ENCODE measurements around the gene SH3BP4. TPM values are rescaled to one million over a fixed set of nuclear protein-coding genes. Genes with fewer than 3 reads are reported as not detected.

Gene SH3BP4
- total and polyA plus RNA-seq, 10 of the 15 experiments (the other 5 are each of a cell fraction or from before 2014, with no cell fraction given) = 0.03 to 0.36 TPM; not detected in 8

DNA sequence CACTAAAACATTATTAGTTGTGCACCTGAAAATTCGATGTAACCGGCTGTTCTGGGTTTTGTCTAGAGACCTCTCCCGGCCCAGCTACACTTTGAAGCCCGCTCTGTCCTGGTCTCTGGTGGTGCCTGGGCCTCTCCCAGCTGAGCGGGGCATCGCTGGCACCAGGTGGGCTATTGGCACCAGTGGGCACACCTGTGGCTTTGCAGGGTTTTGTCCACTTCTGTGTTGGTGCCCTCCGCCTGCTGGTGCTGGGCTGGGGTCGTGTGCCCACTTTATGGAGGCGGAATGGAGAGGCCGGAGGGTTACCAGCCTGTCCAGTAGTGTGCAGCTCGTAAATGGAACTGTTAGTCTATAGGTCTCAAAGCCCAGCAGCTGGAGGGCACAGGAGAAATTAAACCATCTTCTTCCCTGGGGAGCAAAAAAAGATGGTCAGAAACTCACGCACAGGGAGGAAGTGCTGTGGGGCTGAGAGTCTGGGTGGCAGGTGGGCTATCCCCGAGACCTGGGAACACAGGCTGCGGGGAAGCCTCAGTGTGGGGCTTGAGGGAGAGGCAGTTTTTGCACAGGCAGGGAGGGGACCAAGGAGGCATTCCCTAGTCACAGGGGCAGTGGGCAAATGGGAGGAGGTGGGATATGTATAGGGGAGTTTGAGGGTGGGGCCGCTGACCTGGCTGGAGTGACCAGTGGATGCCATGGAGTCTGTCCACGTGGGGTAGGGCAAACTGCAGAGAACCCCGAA is 30.4 kb downstream of the SH3BP4 start:
- no peak for DNase-seq (ENCODE audit: low read depth, low spot score)
- Histone ChIP-seq H3K4me1 (ENCODE audit: control insufficient read depth, insufficient read depth, low read length) (no peaks in the 10 kb centered on the region), H4K20me1 (ENCODE audit: control insufficient read depth, insufficient read depth) (no peaks in the 10 kb centered on the region), H3K9ac (ENCODE audit: control insufficient read depth, insufficient read depth, low read length) (no peak overlapping the region), H3K27me3 (replicated peaks in 1 of 2; ENCODE audit: control insufficient read depth in 2 of 2, insufficient read depth in 2 of 2, low read length in 1 of 2) (no peaks in the 10 kb centered on the region), H3K4me3 (no peak overlapping the region), H3K9me3 (replicated peaks; ENCODE audit: control insufficient read depth, insufficient read depth, low read length) (no peaks in the 10 kb centered on the region), H2AFZ (ENCODE audit: control insufficient read depth, low read depth, low read length) (no peak overlapping the region), H3K79me2 (ENCODE audit: control insufficient read depth, insufficient read depth, low read length) (no peaks in the 10 kb centered on the region), H3K27ac (ENCODE audit: control insufficient read depth, insufficient read depth) (no peak overlapping the region), H3K36me3 (ENCODE audit: control insufficient read depth in 2 of 2, insufficient read depth in 2 of 2, low read length in 1 of 2) (no peaks in the 10 kb centered on the region), H3K4me2 (ENCODE audit: control insufficient read depth, insufficient read depth) (no peak overlapping the region)
- ChIA-PET POLR2A (no interaction called here), SMC1A (ENCODE audit: uncharacterized antibody, unreplicated experiment) (no interaction called here), CTCF (no interaction called here), RAD21 (ENCODE audit: unreplicated experiment) (no interaction called here)
- no TSS peak for BruUV-seq (replicated peaks)
- 27% methylated on average over 17 of the region's 17 CpGs for WGBS (ENCODE audit: insufficient coverage, insufficient replicate concordance, low lambda C conversion rate, missing lambda C conversion rate)
- in situ Hi-C loops (cut with MboI) = no loop called here
- FAIRE-seq = no peak
- intact Hi-C loops (cut with micrococcal nuclease; ENCODE audit: unreplicated experiment) = no loop called here
- no peak for ATAC-seq
- TF ChIP-seq MEF2B (IDR thresholded peaks at IDR 0.05; ENCODE audit: partially characterized antibody, poor library complexity, severe bottlenecking) (no peak), FOXM1 (IDR thresholded peaks at IDR 0.05; ENCODE audit: low read depth, low read length) (no peak), ELK1 (IDR thresholded peaks at IDR 0.05; ENCODE audit: low read depth, low read length) (no peak), HDAC2 (IDR thresholded peaks at IDR 0.05) (no peak), POU2F2 (IDR thresholded peaks at IDR 0.05; ENCODE audit: borderline replicate concordance, low read depth, low read length) (no peak), GABPA (IDR thresholded peaks at IDR 0.05; ENCODE audit: low read depth) (no peak), MEF2A (IDR thresholded peaks at IDR 0.05; ENCODE audit: insufficient read depth, low read depth, low read length) (no peak), KAT2A (conservative IDR thresholded peaks at IDR 0.05; ENCODE audit: control insufficient read depth, low read depth, low read length) (no peak), SMC3 (IDR thresholded peaks at IDR 0.05; ENCODE audit: borderline replicate concordance, low read length) (no peak)

Measured in GM12878 (cell line).